GM19193 (cell line): ENCODE results near the gene SGSH.

Experiments used
- POLR2A ChIP-seq: IDR thresholded peaks from 4 replicates; pipeline ENCODE4 v1.6.1; 2011; ENCODE audit not compliant: insufficient read depth, insufficient read length; ENCODE audit errors: extremely low read depth

SGSH gene

DNA sequence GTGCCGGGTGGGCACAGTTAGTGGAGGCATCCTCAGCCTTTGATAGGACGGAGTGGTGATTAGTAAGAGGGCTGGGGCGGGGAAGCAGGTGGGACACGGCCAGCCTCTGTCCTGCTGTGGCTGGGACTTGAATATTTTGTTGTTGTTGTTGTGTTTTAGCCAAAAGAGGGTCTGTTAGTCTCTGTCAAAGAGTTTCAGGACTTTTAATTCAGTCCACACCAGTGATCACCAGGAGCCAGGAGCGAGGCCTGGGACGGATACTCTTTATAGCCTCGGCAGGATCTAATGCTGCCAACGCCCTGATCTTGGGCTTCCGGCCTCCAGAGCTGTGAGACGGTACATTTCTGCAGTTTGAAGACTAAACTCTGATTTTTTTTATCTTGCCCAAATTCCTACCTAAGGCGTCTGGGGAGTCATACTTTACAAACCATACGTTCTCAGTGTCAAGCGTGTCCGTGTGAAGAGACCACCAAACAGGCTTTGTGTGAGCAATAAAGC is 37.6 kb upstream of the SGSH start:
- no peak for TF ChIP-seq POLR2A

DNA sequence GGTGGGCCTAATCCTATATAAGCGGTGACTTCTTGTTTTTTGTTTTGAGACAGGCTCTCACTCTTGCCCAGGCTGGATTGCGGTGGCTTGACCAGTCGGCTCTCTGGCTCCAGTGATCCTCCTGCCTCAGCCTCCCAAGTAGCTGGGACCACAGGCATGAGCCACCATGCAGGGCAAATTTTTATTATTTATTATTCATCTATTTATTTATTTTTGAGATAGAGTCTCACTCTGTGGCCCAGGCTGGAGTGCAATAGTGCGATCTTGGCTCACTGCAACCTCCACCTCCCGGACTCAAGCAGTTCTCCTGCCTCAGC is 35.9 kb upstream of the SGSH start:
- TF ChIP-seq POLR2A, result no peak

DNA sequence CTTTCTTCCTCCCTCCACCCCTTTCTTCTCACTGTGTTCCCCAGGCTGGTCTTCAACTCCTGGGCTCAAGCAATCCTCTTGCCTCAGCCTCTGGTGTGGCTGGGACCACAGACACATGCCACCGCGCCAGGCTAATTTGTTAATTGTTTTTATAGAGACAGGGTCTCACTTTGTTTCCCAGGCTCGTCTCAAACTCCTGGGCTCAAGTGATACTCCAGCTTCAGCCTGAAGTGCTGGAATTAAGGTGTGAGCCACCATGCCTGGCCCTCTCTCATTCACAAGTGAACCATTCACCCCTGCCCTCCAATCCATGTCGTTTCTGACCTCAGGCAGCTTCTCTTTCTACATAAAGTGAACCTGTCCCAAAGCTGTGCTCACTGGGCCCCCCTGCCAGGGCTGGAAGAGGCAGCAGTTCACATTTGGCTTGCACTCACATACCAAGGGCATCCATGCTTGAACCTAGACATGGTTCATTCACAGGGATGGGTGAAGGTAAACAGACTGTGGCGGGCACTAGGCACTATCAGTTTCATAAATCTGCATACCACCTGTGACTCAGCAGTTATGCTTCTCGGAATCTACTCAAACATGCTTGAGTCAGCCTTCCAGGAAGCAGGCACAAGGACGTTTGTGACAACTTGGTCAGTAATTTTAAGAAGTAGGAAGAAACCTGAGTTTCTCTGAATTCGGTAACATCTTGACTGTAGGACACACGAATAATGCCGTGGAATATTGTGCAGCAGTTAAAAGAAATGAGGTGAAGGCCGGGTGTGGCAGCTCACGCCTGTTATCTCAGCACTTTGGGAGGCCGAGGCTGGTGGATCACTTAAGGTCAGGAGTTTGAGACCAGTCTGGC is 34.5 kb upstream of the SGSH start:
- TF ChIP-seq POLR2A, result no peak

DNA sequence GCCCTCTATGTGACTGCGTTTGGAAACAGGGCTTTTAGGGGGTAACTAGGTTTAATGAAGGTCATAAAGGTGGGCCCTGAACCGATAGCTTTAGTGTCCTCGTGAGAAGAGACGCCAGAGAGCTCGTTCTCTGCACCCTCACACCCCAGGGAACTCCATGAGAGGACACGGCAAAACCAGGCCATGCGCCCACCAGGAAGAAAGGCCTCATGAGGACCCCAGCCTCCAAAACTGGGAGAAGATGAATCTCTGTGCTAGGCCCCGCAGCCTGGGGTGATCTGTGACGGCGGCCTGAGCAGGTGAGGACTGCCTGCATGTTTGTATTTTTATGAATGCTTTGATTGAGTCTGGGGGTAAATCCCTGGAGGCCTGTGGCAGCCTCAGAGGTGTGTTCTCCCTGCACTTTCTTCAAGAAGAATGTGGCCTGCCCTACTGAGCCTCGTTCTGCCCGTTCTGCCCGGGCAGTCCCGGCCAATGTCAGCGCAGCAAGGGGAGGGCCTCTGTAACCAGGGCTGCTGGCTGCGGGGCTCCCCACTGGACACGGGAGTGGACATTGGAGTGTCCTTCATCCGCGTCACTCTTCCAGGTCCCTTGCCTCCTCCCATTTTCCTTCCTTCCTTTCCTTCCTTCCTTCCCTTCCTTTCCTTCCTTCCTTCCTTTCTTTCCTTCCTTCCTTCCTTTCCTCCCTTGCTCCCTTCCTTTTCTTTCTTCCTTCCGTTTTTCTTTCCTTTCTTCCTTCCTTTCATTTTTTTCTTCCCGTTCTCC is 33.7 kb upstream of the SGSH start:
- TF ChIP-seq POLR2A, result no peak

DNA sequence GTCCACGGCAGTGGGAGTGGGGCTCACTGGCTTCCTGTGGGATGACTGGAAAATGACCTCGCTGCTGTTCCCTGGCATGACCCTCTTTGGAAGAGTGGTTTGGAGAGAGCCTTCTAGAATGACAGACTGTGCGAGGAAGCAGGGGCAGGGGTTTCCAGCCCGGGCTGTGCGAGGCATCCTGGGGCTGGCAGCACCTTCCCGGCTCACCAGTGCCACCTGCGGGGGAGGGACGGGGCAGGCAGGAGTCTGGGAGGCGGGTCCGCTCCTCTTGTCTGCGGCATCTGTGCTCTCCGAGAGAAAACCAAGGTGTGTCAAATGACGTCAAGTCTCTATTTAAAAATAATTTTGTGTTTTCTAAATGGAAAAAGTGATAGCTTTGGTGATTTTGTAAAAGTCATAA is 32.7 kb upstream of the SGSH start:
- no peak for TF ChIP-seq POLR2A

DNA sequence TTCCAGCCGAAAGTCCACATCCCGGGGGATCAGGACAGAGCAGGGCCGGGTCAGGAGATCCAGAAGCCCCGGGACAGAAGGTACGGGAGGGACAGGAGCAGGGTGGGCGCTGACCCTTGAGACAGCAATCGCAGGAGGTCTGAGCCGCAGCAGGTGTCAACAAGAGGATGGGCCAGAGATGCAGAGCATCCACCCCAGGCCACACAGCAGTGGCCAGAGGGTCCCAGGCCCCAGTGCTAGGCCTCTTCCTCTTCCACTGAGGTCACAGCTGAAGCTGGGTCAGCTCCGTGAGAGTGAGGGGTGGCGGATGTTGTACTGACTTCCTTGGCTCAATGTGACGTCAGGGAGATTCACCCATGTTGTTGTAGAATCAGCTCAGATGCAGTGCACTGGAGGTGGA is 31.8 kb upstream of the SGSH start:
- TF ChIP-seq POLR2A, result no peak

DNA sequence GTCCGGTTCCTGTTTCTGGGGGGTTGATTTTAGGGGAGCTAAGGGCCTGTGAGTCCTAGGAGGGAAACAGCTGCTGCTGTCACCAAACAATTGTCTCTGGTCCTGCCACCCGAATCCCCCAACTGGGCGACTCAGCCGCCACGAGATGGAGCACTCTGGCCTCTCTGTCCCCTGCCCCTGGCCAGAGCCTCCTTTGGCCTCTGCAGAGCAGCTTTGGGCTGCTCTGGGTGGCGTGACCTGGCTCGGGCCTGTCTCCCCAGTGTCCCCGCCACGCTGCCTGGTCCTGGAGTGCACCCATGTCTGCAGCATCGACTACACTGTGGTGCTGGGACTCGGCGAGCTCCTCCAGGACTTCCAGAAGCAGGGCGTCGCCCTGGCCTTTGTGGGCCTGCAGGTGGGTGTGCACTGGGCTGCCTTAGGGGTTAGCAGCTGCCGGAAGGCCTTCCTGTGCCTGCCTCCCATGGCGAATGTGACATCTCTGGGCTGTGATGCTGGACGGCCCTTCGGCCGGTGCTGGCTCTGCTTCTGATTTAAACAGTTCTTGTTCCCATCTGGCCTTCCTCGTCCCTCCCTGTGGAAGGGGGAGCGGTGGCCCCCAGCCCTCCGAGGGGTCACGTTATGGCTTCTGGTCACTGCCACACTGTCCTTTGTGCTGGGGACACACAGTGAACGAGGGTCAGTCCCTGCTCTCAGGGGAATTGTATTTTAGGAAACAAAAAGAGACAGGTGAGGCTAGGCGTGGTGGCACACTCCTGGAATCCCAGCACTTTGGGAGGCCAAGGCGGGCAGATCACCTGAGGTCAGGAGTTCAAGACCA is 29.0 kb upstream of the SGSH start:
- no peak for TF ChIP-seq POLR2A

DNA sequence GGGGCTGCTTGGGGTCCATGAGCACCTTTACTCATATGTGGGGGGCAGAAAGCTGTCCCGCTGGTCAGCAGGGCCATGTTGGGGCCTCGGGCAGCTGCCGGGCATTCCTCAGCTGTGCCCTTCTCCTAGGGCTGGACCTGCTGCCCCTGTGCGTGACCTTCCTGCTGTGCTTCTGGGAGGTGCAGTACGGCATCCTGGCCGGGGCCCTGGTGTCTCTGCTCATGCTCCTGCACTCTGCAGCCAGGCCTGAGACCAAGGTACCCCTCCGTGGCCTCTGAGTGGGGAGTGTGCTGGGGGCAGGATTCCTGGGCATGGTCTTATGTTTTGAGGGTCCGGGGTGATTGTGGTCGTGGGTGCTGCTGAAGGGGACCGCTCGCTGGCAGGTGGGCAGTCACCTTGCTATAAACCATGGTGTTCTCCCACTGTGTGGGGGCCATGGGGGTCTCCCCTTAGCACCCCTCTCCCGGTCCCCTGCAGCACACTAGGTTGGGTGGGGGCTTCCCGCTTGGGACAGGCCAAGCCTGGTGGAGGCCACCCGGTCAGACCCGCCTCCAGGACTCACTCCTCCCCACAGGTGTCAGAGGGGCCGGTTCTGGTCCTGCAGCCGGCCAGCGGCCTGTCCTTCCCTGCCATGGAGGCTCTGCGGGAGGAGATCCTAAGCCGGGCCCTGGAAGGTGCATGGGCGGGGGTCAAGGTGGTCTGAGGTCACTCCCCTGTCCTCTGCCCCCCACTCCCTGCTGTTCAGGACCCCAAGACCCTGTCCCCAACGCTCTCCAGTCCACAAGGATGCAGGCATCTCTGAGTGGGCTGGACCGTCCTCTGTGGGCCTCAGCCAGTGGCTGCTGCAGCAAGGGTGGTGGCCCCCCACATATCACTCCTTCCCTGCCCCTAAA is 28.1 kb upstream of the SGSH start:
- TF ChIP-seq POLR2A, result no peak

DNA sequence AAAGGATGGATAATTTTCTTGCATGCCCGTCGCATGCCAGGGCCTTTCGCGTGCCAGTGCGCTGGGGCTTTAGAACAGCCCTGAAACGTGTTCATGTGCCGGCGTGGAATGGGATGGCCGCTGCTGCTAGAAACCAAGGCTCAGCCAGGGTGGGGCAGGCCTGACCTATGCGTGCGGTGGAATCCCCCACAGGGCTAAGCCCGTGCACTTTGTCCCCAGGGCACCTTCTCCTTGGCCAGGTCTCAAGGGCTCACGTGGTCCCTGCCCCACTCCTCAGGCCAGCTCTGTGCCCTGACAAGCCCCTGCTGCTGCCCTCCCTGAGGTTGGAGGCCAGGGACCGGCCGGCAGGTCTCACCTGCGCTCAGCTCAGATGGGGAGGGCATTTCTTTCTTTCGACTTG is 27.4 kb upstream of the SGSH start:
- no peak for TF ChIP-seq POLR2A

DNA sequence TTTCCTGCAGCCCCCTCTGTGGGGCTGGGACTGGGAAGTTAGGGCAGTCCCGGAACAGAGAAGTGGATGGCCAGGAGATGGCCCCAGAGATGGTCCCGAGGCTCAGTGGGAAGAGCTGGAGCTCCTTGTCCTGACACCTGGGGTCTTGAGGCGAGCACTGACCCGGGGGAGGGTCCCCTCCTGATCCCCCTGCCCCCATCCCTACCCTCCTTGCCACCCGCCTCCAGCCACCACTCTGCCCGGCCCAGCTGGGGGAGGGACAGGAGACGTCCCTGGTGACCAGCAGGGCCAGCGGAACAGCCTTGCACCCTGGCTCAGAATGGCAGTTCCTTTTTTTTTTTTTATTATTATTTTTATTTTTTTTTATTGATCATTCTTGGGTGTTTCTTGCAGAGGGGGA is 26.6 kb upstream of the SGSH start:
- no peak for TF ChIP-seq POLR2A

DNA sequence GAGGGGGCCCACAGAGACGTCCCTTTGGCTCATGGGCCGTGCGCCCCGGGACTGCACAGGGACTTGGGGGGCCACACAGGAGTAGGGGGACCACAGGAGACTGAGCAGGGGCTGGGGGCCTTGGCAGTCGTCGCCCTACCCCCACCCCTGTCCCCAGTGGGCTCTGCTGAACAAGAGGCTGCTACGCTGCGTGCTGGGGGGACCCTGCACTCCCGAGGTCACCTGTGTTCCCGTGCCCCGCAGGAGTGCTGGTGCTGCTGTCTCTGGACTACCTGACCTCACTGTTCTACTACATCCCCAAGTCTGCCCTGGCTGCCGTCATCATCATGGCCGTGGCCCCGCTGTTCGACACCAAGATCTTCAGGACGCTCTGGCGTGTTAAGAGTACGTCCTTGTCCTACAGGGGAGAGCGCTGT is 26.1 kb upstream of the SGSH start:
- TF ChIP-seq POLR2A, result no peak

DNA sequence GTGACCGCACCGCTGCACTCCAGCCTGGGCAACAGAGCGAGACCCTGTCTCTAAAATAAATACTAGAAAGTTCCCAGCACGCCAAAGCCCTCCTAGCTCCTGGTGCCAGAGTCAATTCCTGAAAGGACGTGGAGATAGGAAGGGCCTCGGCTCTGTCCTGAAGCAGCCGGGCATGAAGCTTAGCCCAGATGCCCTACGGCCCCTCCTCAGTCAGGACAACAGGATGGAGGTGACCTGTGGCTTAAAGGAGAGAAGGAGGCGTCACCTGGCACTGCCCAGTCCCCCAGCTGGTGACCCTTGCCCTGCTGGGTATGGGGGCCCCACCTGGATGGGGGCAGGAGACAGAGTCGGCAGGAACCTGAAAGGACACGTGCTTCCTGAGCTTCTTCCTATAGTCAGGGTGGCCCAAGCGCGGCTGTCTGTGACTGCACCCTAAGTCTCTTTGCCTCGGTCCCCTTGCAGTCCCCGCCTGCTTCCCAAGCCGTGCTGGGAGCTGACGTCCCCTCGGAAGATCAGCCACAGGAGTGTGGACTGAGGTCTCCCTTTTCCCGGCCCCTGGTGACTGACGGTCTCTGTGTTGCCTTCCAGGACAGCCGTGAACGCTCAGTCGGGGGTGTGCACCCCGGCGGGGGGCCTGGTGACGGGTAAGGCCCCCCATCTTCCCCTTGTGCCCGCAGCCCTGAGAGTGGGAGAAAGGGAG is 25.6 kb upstream of the SGSH start:
- no peak for TF ChIP-seq POLR2A

DNA sequence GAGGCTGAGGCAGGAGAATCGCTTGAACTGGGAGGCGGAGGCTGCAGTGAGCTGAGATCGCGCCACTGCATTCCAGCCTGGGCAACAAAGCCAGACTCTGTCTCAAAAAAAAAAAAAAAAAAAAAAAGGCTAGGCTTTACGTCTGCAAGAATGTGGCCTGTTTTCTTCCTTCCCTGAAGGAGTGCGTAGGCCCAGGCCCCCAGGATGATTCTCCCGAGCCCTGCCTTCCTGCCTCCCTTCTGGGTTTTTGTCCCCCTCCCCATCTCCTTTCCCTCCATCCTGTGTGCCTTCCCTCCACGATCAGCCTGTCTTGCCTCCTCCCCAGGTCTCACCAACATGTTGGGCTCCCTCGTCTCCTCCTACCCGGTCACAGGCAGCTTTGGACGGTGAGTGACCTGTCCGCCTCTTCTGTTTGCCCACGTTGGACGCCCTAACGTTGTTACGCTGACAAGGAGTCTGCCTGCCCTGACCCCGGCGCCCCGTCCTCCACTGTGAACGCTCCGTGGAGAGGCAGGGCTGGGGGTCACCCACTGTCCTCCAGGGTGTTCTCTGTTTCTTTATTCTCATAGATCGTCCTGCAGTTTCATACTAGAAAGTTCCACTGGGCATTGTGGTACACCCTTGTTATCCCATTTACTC is 24.9 kb upstream of the SGSH start:
- no peak for TF ChIP-seq POLR2A
